KMS-11 (cell line): ENCODE results near the gene NCF2.

ENCODE experiments used
- H2AFZ ChIP-seq: fragments of 200-600 bp; sonication (generic); 2 replicates; pipeline ENCODE4 v1.6.1; 2016; ENCODE audit warnings: antibody characterized with exemption, mixed run types, low read depth
- H3K27ac ChIP-seq: fragments of 200-600 bp; sonication (generic); 2 replicates; pipeline ENCODE4 v1.6.1; 2016; ENCODE audit warnings: mild to moderate bottlenecking, mixed run types
- H3K27me3 ChIP-seq: fragments of 200-600 bp; sonication (generic); 2 replicates; pipeline ENCODE4 v1.6.1; 2017; ENCODE audit warnings: mild to moderate bottlenecking, low read depth, mixed run types, moderate library complexity; ENCODE audit not compliant: insufficient read depth
- H3K36me3 ChIP-seq: fragments of 200-600 bp; sonication (generic); 2 replicates; pipeline ENCODE4 v1.6.1; 2017; ENCODE audit warnings: mild to moderate bottlenecking, mixed run types; ENCODE audit not compliant: insufficient read depth
- H3K4me1 ChIP-seq: fragments of 200-600 bp; sonication (generic); 2 replicates; pipeline ENCODE4 v1.6.1; 2016; ENCODE audit warnings: mild to moderate bottlenecking, low read depth, mixed run types; ENCODE audit not compliant: poor library complexity, severe bottlenecking
- H3K4me2 ChIP-seq: fragments of 200-600 bp; sonication (generic); 2 replicates; pipeline ENCODE4 v1.7.0; 2016; ENCODE audit warnings: mild to moderate bottlenecking, mixed run types
- H3K4me3 ChIP-seq: fragments of 200-600 bp; sonication (generic); IDR thresholded peaks from 2 replicates; pipeline ENCODE4 v1.6.1; 2017; ENCODE audit warnings: low read depth, low read length, mixed read lengths; ENCODE audit not compliant: insufficient read depth
- H3K79me2 ChIP-seq: fragments of 200-600 bp; sonication (generic); 2 replicates; pipeline ENCODE4 v1.6.1; 2016; ENCODE audit warnings: low read depth, mixed run types; ENCODE audit not compliant: insufficient read depth
- H3K9ac ChIP-seq: fragments of 200-600 bp; sonication (generic); 2 replicates; pipeline ENCODE4 v1.6.1; 2016; ENCODE audit warnings: mild to moderate bottlenecking, mixed run types
- H4K20me1 ChIP-seq: fragments of 200-600 bp; sonication (generic); 2 replicates; pipeline ENCODE4 v1.6.1; 2016; ENCODE audit warnings: mild to moderate bottlenecking, mixed run types; ENCODE audit not compliant: insufficient read depth
- TF ChIP-seq, protein P1 (sequence below): fragments of 200-600 bp; sonication (generic); conservative IDR thresholded peaks from 2 replicates; pipeline ENCODE4 v1.6.1; 2017; ENCODE audit warnings: low read depth, mild to moderate bottlenecking, antibody characterized with exemption, low read length, moderate library complexity, mixed read lengths

NCF2 gene

DNA sequence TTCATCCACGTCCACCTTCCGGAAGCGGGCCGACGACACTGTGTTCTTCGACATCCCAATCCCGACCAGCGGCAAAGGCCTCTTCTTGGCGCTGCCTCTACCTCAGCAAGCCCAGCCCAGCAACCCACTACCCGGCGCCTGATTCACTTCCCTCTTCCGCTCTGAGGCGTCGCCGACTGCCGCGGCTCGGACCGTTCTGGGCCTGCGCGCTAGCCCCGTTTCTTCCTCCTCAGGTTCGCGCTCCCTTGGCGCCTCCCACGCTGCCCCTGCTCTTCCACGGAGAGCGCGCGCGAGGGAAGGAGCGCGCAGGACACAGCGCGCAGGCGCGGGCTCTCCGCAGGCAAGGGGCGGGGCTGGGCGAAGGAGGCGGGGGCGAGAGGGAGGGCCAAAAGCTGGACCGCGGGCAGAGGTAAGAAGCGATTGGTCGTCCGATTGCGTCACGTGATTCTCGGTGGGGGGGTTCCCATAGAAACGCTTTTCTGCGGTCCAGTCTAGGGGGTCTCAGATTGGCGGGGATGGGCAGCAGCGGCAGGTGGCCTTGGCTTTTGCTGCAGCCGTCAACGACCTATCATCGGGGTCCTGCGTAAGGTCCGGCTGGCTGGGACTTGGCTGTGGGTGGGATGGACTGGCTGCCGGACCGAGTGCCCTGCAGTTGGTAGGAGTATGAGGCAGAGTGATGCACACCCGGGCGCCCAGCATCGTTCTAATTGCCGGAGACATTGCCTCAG, 45.5 kb upstream of the NCF2 start, which contains the start of gene ARPC5:
TSS of gene ARPC5 (minus strand) at position 178 of the 728 bp plus-strand sequence. CDS start at position 54, 124 bp downstream.
- TF ChIP-seq, protein P1, sequence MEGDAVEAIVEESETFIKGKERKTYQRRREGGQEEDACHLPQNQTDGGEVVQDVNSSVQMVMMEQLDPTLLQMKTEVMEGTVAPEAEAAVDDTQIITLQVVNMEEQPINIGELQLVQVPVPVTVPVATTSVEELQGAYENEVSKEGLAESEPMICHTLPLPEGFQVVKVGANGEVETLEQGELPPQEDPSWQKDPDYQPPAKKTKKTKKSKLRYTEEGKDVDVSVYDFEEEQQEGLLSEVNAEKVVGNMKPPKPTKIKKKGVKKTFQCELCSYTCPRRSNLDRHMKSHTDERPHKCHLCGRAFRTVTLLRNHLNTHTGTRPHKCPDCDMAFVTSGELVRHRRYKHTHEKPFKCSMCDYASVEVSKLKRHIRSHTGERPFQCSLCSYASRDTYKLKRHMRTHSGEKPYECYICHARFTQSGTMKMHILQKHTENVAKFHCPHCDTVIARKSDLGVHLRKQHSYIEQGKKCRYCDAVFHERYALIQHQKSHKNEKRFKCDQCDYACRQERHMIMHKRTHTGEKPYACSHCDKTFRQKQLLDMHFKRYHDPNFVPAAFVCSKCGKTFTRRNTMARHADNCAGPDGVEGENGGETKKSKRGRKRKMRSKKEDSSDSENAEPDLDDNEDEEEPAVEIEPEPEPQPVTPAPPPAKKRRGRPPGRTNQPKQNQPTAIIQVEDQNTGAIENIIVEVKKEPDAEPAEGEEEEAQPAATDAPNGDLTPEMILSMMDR = no peak
- Histone ChIP-seq H4K20me1 (no peaks in the 10 kb centered on the region), H3K4me2 (peak within 1 kb of the TSS; percentile 90), H3K4me3 (peak within 1 kb of the TSS; percentile 97), H3K27ac (peak within 1 kb of the TSS; percentile 34), H3K79me2 (peaks cover 46% of the 10 kb centered on the region), H3K4me1 (peaks cover 43% of the 10 kb centered on the region), H3K36me3 (peaks cover under 1% of the 10 kb centered on the region; the same call in 1 of the 2 replicates), H2AFZ (peak within 1 kb of the TSS; percentile 96), H3K27me3 (no peaks in the 10 kb centered on the region), H3K9ac (peak within 1 kb of the TSS; percentile 62)

DNA sequence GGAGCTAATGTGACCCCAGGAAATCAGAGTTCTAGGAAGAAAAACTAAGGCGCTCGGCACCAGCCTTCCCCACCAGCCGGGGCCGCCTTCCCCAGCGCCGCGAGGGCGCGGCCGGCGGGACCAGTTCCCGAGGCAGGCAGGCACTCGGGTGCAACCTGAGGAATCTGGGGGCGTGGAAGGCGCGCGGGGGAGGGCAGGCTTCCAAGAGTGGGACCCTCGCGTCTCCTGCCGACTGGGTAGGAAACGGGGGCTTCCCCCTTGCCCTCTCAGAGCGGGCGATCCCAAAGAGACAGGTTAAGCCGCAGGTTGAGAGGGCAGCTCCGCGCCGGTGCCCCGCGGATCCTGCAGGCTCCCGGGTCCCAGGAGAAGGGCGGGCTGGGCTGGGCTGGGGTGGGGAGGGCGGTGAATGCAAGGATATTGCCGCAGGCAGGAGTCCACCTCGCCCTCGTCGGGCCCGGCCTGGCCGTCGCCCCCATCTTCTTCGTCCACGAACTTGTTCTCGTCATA, 44.9 kb upstream of the NCF2 start:
- H3K36me3 ChIP-seq = peaks cover 7% of the 10 kb centered on the region; the same call in 1 of the 2 replicates
- peak overlapping the region; percentile 96 for H2AFZ ChIP-seq
- H4K20me1 ChIP-seq = no peaks in the 10 kb centered on the region
- H3K79me2 ChIP-seq = peaks cover 51% of the 10 kb centered on the region
- peak overlapping the region; percentile 34 for H3K27ac ChIP-seq
- peak overlapping the region; percentile 35 for H3K4me3 ChIP-seq
- TF ChIP-seq, protein P1 = no peak
- H3K4me2 ChIP-seq = peak overlapping the region; percentile 88
- no peaks in the 10 kb centered on the region for H3K27me3 ChIP-seq
- H3K4me1 ChIP-seq = peaks cover 43% of the 10 kb centered on the region
- peak overlapping the region; percentile 62 for H3K9ac ChIP-seq

DNA sequence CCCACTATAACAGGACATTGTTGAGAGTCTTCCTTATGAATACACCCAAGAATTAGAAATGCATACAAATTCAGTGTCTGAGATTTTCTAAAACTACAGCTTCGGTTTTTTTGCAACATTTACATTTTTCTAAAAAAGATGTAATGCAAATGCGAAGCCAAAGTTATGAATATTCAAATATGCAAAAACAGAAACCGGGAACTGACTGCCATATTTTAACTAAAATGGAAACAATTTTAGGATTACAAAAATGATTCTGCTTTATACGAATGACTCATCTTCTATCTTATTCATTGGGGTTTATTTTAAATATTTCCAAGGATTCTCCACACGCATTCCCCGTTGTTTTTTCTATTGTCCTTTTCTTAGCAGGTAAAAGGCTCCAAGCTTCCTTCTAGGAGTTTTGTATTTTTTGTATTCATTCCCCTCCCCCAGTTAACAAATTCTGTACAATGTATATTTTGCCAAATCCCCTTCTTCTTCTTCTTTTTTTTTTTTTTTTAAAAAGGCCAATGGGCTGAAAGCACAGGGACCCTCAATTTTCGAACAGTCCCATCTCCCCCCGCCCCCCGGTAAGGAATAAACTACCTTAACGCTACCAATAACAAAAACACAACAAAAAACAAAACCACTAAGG, 44.3 kb upstream of the NCF2 start:
- TF ChIP-seq, protein P1 = no peak
- H3K27me3 ChIP-seq = no peaks in the 10 kb centered on the region
- H3K9ac ChIP-seq = peak overlapping the region; percentile 62
- H3K36me3 ChIP-seq = peaks cover 9% of the 10 kb centered on the region; the same call in 1 of the 2 replicates
- H3K79me2 ChIP-seq = peaks cover 51% of the 10 kb centered on the region
- peaks cover 43% of the 10 kb centered on the region for H3K4me1 ChIP-seq
- no peaks in the 10 kb centered on the region for H4K20me1 ChIP-seq
- H3K4me3 ChIP-seq = peak overlapping the region; percentile 35
- peak overlapping the region; percentile 34 for H3K27ac ChIP-seq
- H3K4me2 ChIP-seq = peak overlapping the region; percentile 88
- peak overlapping the region; percentile 96 for H2AFZ ChIP-seq

DNA sequence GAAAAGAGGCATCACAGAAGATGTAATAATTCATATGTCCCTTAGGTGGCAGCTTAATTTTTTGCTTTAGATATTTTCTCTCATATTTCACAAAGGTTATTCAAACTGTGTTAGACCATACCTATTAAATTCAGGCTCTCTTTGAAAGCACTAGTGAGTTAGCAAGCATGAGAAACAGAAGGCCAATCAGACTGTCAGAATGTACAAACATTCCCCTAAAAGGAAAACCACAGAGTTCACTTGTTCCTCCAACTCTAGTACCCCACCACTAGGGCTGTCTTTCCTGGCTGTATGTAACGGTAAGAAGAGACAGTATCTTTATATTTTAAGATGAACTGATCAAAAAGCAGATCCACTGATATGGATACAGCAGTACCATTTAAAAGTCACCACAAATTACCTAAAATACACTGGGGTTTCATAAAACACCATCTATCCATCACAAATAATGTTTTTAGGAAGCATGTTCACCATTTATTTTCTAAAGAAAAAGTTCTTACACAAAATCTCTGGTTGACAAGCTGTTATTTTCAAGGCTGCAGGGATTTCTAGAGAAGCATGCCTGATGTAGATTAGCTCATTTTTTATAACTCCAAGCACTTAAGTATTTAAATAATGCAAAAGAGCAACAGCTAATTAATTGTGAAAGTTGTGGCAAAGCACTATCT, 43.6 kb upstream of the NCF2 start:
- H3K27ac ChIP-seq = peak overlapping the region; percentile 34; the same call in 1 of the 2 replicates
- no peaks in the 10 kb centered on the region for H4K20me1 ChIP-seq
- TF ChIP-seq, protein P1 = peak; percentile 96
- H3K9ac ChIP-seq = peak overlapping the region; percentile 62; the same call in 1 of the 2 replicates
- peak overlapping the region; percentile 35 for H3K4me3 ChIP-seq
- H3K27me3 ChIP-seq = no peaks in the 10 kb centered on the region
- no peak overlapping the region for H2AFZ ChIP-seq
- peaks cover 43% of the 10 kb centered on the region for H3K4me1 ChIP-seq
- H3K36me3 ChIP-seq = peaks cover 12% of the 10 kb centered on the region; the same call in 1 of the 2 replicates
- peaks cover 51% of the 10 kb centered on the region for H3K79me2 ChIP-seq
- H3K4me2 ChIP-seq = peak overlapping the region; percentile 88
